DND-41 (cell line): Measurements from ENCODE around the gene KLF13.

Experiments
- ATAC-seq: fragments of 200-7000 bp; cut with Tn5 transposase; 3 replicates; pipeline ENCODE4 v1.9.1; 2021; ENCODE audit warnings: low read depth; ENCODE audit not compliant: insufficient read depth
- DNase-seq: peaks from one replicate; pipeline ENCODE4 v3.0.0-alpha.2; 2020
- H2AFZ ChIP-seq: 2 replicates; pipeline ENCODE4 v1.6.0; 2012; ENCODE audit warnings: low read depth, low read length
- H3K27ac ChIP-seq: 2 replicates; pipeline ENCODE4 v1.5.1; 2012; ENCODE audit warnings: low read length, inconsistent platforms
- H3K27me3 ChIP-seq: fragments of 200-600 bp; sonication (generic); 2 replicates; pipeline ENCODE4 v1.6.0; 2012; ENCODE audit warnings: low read length, mild to moderate bottlenecking, inconsistent platforms; ENCODE audit not compliant: insufficient read depth, poor library complexity
- H3K36me3 ChIP-seq: 2 replicates; pipeline ENCODE4 v1.5.1; 2012; ENCODE audit warnings: low read length, inconsistent platforms; ENCODE audit not compliant: insufficient read depth
- H3K4me1 ChIP-seq: 2 replicates; pipeline ENCODE4 v1.5.1; 2012; ENCODE audit warnings: mild to moderate bottlenecking, low read length; ENCODE audit not compliant: insufficient read depth
- H3K4me2 ChIP-seq: 2 replicates; pipeline ENCODE4 v1.6.0; 2012; ENCODE audit warnings: mild to moderate bottlenecking, moderate library complexity, low read length, inconsistent platforms; ENCODE audit not compliant: insufficient read depth
- H3K4me3 ChIP-seq, 2 experiments: fragments of 200-600 bp in 1 of 2; shearing (Covaris generic) in 1 of 2; 2 replicates each; pipeline ENCODE4 v1.5.1; 2012 to 2016; ENCODE audit warnings: inconsistent platforms in 2 of 2, low read length in 2 of 2, mild to moderate bottlenecking in 2 of 2, low read depth in 1 of 2, moderate library complexity in 1 of 2
- H3K79me2 ChIP-seq: 2 replicates; pipeline ENCODE4 v1.6.0; 2012; ENCODE audit warnings: low read length, inconsistent platforms; ENCODE audit not compliant: insufficient read depth
- H3K9ac ChIP-seq: 2 replicates; pipeline ENCODE4 v1.6.0; 2012; ENCODE audit warnings: low read depth, mild to moderate bottlenecking, inconsistent platforms, low read length, moderate library complexity
- H3K9me3 ChIP-seq: 2 replicates; pipeline ENCODE4 v1.5.1; 2012; ENCODE audit warnings: low read length, moderate library complexity, mild to moderate bottlenecking, inconsistent platforms; ENCODE audit not compliant: insufficient read depth, severe bottlenecking
- H4K20me1 ChIP-seq: 2 replicates; pipeline ENCODE4 v1.6.0; 2012; ENCODE audit warnings: low read length; ENCODE audit not compliant: insufficient read depth
- CTCF ChIP-seq: IDR thresholded peaks from 2 replicates; pipeline ENCODE4 v1.5.1; 2012; ENCODE audit warnings: borderline replicate concordance, low read length, moderate library complexity, mild to moderate bottlenecking; ENCODE audit not compliant: poor library complexity, severe bottlenecking; ENCODE audit errors: extremely low read depth
- EZH2 ChIP-seq: IDR thresholded peaks from 3 replicates; pipeline ENCODE4 v1.6.1; 2012; ENCODE audit warnings: borderline replicate concordance, low read depth, mild to moderate bottlenecking, moderate library complexity, low read length, inconsistent platforms; ENCODE audit not compliant: severe bottlenecking

Gene KLF13

GRCh38 chr15:31340592-31340991 is 14.0 kb downstream of the KLF13 start:
- Histone ChIP-seq H3K27ac (no peak overlapping the region), H3K79me2 (peaks cover 100% of the 10 kb centered on the region), H2AFZ (no peak overlapping the region), H3K9me3 (no peaks in the 10 kb centered on the region), H3K9ac (no peak overlapping the region), H3K4me3 (no peak overlapping the region), H3K4me1 (peaks cover 24% of the 10 kb centered on the region; the same call in 1 of the 2 replicates), H3K27me3 (no peaks in the 10 kb centered on the region), H3K4me2 (no peak overlapping the region), H3K36me3 (peaks cover 74% of the 10 kb centered on the region), H4K20me1 (peaks cover 98% of the 10 kb centered on the region)
- no peak for TF ChIP-seq EZH2
- no peak for TF ChIP-seq CTCF
- DNase-seq (no peak), ATAC-seq (no peak)

- Histone ChIP-seq H3K36me3 (peaks cover 74% of the 10 kb centered on the region), H3K9me3 (no peaks in the 10 kb centered on the region), H2AFZ (no peak overlapping the region), H3K9ac (no peak overlapping the region), H3K27ac (no peak overlapping the region), H4K20me1 (peaks cover 98% of the 10 kb centered on the region), H3K4me3 (no peak overlapping the region), H3K4me2 (no peak overlapping the region), H3K4me1 (peaks cover 23% of the 10 kb centered on the region; the same call in 1 of the 2 replicates), H3K27me3 (no peaks in the 10 kb centered on the region), H3K79me2 (peaks cover 100% of the 10 kb centered on the region)
- TF ChIP-seq EZH2 (no peak), CTCF (no peak)
- no peak for DNase-seq
- no peak for ATAC-seq
Measured at GRCh38 chr15:31341071-31341470, 14.4 kb downstream of the KLF13 start.

GRCh38 chr15:31341496-31342195 is 15.0 kb downstream of the KLF13 start:
- DNase-seq (no peak), ATAC-seq (no peak)
- Histone ChIP-seq H3K4me1 (peaks cover 19% of the 10 kb centered on the region; the same call in 1 of the 2 replicates), H3K36me3 (peaks cover 75% of the 10 kb centered on the region), H3K4me2 (no peak overlapping the region), H3K79me2 (peaks cover 100% of the 10 kb centered on the region), H2AFZ (no peak overlapping the region), H3K9me3 (no peaks in the 10 kb centered on the region), H3K27me3 (no peaks in the 10 kb centered on the region), H3K27ac (no peak overlapping the region), H3K4me3 (no peak overlapping the region), H3K9ac (no peak overlapping the region), H4K20me1 (peaks cover 98% of the 10 kb centered on the region)
- no peak for TF ChIP-seq CTCF
- TF ChIP-seq EZH2, result no peak
